GDM1 (cell line): ENCODE data around the gene SLC28A3.
A peak's percentile ranks its signal among the peaks of the same experiment; 100 is the strongest.

Experiments
- DNase-seq: peaks from one replicate; lab custom pipeline; 2025; lab: John Stamatoyannopoulos, UW

The SLC28A3 gene

GRCh38 chr9:84297162-84297821, 43.3 kb downstream of the SLC28A3 start:
- no peak for DNase-seq

- no peak for DNase-seq
These were observed 44.3 kb downstream of the SLC28A3 start for GRCh38 chr9:84296146-84296843.

- no peak for DNase-seq
These were observed 46.2 kb downstream of the SLC28A3 start for GRCh38 chr9:84294241-84294950.

GRCh38 chr9:84293001-84293798, 47.4 kb downstream of the SLC28A3 start:
- no peak for DNase-seq

GRCh38 chr9:84285381-84285780, 55.2 kb downstream of the SLC28A3 start:
- DNase-seq = no peak

- DNase-seq = no peak
These were observed 56.6 kb downstream of the SLC28A3 start for GRCh38 chr9:84283946-84284345.

- DNase-seq = no peak
These were observed 62.4 kb downstream of the SLC28A3 start for GRCh38 chr9:84278130-84278529.

- no peak for DNase-seq
These were observed 62.9 kb downstream of the SLC28A3 start for GRCh38 chr9:84277646-84278045.

- DNase-seq = no peak
These were observed 63.8 kb downstream of the SLC28A3 start for GRCh38 chr9:84276741-84277140.

GRCh38 chr9:84271921-84272556, 68.5 kb downstream of the SLC28A3 start:
- DNase-seq = no peak

GRCh38 chr9:84271531-84271900, 69.0 kb downstream of the SLC28A3 start:
- DNase-seq = no peak

GRCh38 chr9:84270847-84271530, 69.6 kb downstream of the SLC28A3 start:
- DNase-seq = no peak

- no peak for DNase-seq
These were observed 74.4 kb downstream of the SLC28A3 start for GRCh38 chr9:84266087-84266561.

- DNase-seq = no peak
These were observed 76.1 kb downstream of the SLC28A3 start for GRCh38 chr9:84264307-84265029.

GRCh38 chr9:84261070-84261746, 79.3 kb downstream of the SLC28A3 start:
- DNase-seq = peak; percentile 6

GRCh38 chr9:84258371-84258770, 82.2 kb downstream of the SLC28A3 start:
- no peak for DNase-seq

GRCh38 chr9:84255696-84256095, 84.9 kb downstream of the SLC28A3 start:
- DNase-seq = no peak

GRCh38 chr9:84254972-84255371, 85.6 kb downstream of the SLC28A3 start:
- no peak for DNase-seq

GRCh38 chr9:84251921-84252320, 88.6 kb downstream of the SLC28A3 start:
- DNase-seq = no peak
